Glutamatergic neuron (in vitro differentiated cells): Measurements from ENCODE around the gene GMDS. TPM values are rescaled to one million over a fixed set of nuclear protein-coding genes. Genes with fewer than 3 reads are reported as not detected.

ENCODE experiments used
- DNase-seq: peaks from one replicate; pipeline ENCODE4 v3.0.0; 2022
- H3K27ac Mint-ChIP-seq: one replicate; pipeline ENCODE4 v1.8.0; 2020; ENCODE audit warnings: mild to moderate bottlenecking, mixed read lengths, inconsistent platforms; ENCODE audit not compliant: unreplicated experiment
- H3K27me3 Mint-ChIP-seq: one replicate; pipeline ENCODE4 v1.8.0; 2020; ENCODE audit warnings: mild to moderate bottlenecking, moderate library complexity, mixed read lengths, inconsistent platforms; ENCODE audit not compliant: unreplicated experiment
- H3K36me3 Mint-ChIP-seq: one replicate; pipeline ENCODE4 v1.8.0; 2020; ENCODE audit warnings: mild to moderate bottlenecking, mixed read lengths, inconsistent platforms; ENCODE audit not compliant: unreplicated experiment
- H3K4me1 Mint-ChIP-seq: one replicate; pipeline ENCODE4 v1.8.0; 2020; ENCODE audit warnings: mild to moderate bottlenecking, low read depth, mixed read lengths, inconsistent platforms; ENCODE audit not compliant: unreplicated experiment
- H3K4me3 Mint-ChIP-seq: one replicate; pipeline ENCODE4 v1.8.0; 2020; ENCODE audit warnings: mild to moderate bottlenecking, mixed read lengths, inconsistent platforms; ENCODE audit not compliant: unreplicated experiment
- H3K9me3 Mint-ChIP-seq: one replicate; pipeline ENCODE4 v1.8.0; 2020; ENCODE audit warnings: mild to moderate bottlenecking, moderate library complexity, mixed read lengths, inconsistent platforms; ENCODE audit not compliant: unreplicated experiment
- total RNA-seq: library from RNA; stranded (reverse); fragmentation: NEBNext Ultra II Directional; extraction: Animal tissue kit (Norgen Biotek cat#: 25700); gene quantifications from one replicate; pipeline ENCODE4 v1.2.1, GENCODE V29; 2021; ENCODE audit not compliant: unreplicated experiment
- TF ChIP-seq, protein P1 (sequence below): fragments of 200-600 bp; sonication (generic); IDR thresholded peaks from one replicate; pipeline ENCODE4 v1.5.0; 2021; ENCODE audit not compliant: partially characterized antibody, unreplicated experiment

GMDS gene
- total RNA-seq, 1 donor from 2014 or later = 8.9 TPM

- no peaks in the 10 kb centered on the region for H3K27me3 Mint-ChIP-seq
- H3K4me3 Mint-ChIP-seq = no peak overlapping the region
- no peak overlapping the region for H3K27ac Mint-ChIP-seq
- H3K36me3 Mint-ChIP-seq = peaks cover 4% of the 10 kb centered on the region
- TF ChIP-seq, protein P1, sequence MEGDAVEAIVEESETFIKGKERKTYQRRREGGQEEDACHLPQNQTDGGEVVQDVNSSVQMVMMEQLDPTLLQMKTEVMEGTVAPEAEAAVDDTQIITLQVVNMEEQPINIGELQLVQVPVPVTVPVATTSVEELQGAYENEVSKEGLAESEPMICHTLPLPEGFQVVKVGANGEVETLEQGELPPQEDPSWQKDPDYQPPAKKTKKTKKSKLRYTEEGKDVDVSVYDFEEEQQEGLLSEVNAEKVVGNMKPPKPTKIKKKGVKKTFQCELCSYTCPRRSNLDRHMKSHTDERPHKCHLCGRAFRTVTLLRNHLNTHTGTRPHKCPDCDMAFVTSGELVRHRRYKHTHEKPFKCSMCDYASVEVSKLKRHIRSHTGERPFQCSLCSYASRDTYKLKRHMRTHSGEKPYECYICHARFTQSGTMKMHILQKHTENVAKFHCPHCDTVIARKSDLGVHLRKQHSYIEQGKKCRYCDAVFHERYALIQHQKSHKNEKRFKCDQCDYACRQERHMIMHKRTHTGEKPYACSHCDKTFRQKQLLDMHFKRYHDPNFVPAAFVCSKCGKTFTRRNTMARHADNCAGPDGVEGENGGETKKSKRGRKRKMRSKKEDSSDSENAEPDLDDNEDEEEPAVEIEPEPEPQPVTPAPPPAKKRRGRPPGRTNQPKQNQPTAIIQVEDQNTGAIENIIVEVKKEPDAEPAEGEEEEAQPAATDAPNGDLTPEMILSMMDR = no peak
- H3K9me3 Mint-ChIP-seq = peaks cover 4% of the 10 kb centered on the region
- H3K4me1 Mint-ChIP-seq = no peaks in the 10 kb centered on the region
- DNase-seq = no peak
Measured at GRCh38 chr6:2272696-2273095, 27.3 kb upstream of the GMDS start.

GRCh38 chr6:2270054-2270453, 24.6 kb upstream of the GMDS start:
- Mint-ChIP-seq H3K9me3 (peaks cover 2% of the 10 kb centered on the region), H3K27ac (no peak overlapping the region), H3K4me1 (no peaks in the 10 kb centered on the region), H3K4me3 (no peak overlapping the region), H3K36me3 (no peaks in the 10 kb centered on the region), H3K27me3 (peaks cover 3% of the 10 kb centered on the region)
- TF ChIP-seq, protein P1 = no peak
- no peak for DNase-seq

- peaks cover 3% of the 10 kb centered on the region for H3K27me3 Mint-ChIP-seq
- H3K27ac Mint-ChIP-seq = no peak overlapping the region
- TF ChIP-seq, protein P1 = no peak
- H3K4me1 Mint-ChIP-seq = no peaks in the 10 kb centered on the region
- no peaks in the 10 kb centered on the region for H3K36me3 Mint-ChIP-seq
- no peaks in the 10 kb centered on the region for H3K9me3 Mint-ChIP-seq
- H3K4me3 Mint-ChIP-seq = no peak overlapping the region
- no peak for DNase-seq
Measured at GRCh38 chr6:2266841-2267240, 21.4 kb upstream of the GMDS start.

DNA sequence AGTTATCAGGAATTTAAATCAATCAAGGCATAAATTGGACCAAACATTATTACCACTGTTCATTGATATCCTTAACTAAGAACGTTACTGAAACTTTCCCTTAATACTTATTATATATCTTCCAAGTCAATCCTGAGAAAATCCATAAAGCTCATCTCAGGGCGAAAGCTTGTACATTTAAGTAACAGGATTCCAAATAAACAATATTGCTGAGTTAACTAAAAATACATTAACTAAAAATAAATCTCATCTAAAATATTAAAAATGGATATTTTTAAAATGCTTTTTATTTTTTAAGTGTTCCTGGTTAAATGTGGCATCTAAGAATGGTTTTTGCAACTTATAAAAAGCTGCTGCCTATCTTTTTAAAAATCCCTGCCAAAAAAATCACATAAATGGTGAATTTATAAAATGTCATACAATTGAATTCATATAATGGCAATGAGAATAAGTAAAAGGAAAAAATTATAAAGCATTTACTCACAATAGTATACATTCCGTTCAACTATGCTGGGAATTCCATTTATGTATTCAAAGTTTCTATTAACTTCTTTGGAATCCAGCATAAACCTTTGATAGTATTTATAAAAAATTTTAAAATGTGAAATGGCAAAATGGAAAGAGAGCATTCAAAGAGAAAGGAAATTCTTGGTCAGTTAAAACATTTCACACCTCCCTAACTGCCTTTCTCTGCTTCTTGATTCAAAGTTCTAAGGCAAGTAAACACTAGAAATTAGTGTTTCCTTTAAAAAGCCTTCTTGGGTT, 20.8 kb upstream of the GMDS start:
- Mint-ChIP-seq H3K4me1 (no peaks in the 10 kb centered on the region), H3K27ac (no peak overlapping the region), H3K9me3 (no peaks in the 10 kb centered on the region), H3K36me3 (no peaks in the 10 kb centered on the region), H3K27me3 (peaks cover 3% of the 10 kb centered on the region), H3K4me3 (no peak overlapping the region)
- DNase-seq = no peak
- TF ChIP-seq, protein P1 = no peak

DNA sequence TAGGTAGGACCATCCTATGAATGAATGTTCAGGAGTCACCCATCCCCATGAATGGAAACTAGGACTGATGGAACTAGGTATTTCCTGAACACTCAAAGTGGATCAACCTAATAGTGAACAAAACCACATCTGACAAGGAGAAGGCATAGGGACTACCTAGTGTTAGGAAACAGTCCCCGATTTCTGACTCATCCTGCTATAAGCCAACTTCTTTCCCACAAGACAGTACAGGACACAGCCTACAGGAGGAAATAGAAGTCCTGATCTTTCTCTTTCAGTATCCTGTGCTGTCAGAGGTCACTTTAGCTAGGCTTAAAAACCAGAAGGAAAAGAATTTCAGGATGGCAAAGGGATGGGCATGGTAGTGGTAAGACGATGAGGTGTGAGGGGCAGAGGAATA, 19.5 kb upstream of the GMDS start:
- Mint-ChIP-seq H3K9me3 (no peaks in the 10 kb centered on the region), H3K4me3 (no peak overlapping the region), H3K4me1 (no peaks in the 10 kb centered on the region)

More for the DNA sequence above, 19.5 kb upstream of the GMDS start:
- H3K27ac Mint-ChIP-seq = no peak overlapping the region
- H3K36me3 Mint-ChIP-seq = no peaks in the 10 kb centered on the region
- DNase-seq = no peak
- TF ChIP-seq, protein P1 = no peak
- peaks cover 3% of the 10 kb centered on the region for H3K27me3 Mint-ChIP-seq
